Ishikawa (cell line): Measurements from ENCODE around the gene ING3.

Experiments
- CEBPB ChIP-seq: IDR thresholded peaks from 2 replicates; pipeline ENCODE4 v1.6.1; 2012
- CREB1 ChIP-seq: IDR thresholded peaks from 2 replicates; pipeline ENCODE4 v1.6.1; 2012; ENCODE audit warnings: low read depth
- EGR1 ChIP-seq: IDR thresholded peaks from 2 replicates; pipeline ENCODE4 v1.6.1; 2012
- EP300 ChIP-seq: IDR thresholded peaks from 2 replicates; pipeline ENCODE4 v1.6.1; 2012; ENCODE audit warnings: borderline replicate concordance
- FOXM1 ChIP-seq: IDR thresholded peaks from 2 replicates; pipeline ENCODE4 v1.6.1; 2012; ENCODE audit warnings: low read depth, borderline replicate concordance
- NFIC ChIP-seq: IDR thresholded peaks from 2 replicates; pipeline ENCODE4 v1.6.1; 2012
- RAD21 ChIP-seq: IDR thresholded peaks from 2 replicates; pipeline ENCODE4 v1.6.1; 2012; ENCODE audit warnings: low read depth
- TAF1 ChIP-seq: IDR thresholded peaks from 2 replicates; pipeline ENCODE4 v1.6.1; 2012; ENCODE audit warnings: low read depth, mild to moderate bottlenecking
- TCF12 ChIP-seq: IDR thresholded peaks from 2 replicates; pipeline ENCODE4 v1.6.1; 2012; ENCODE audit warnings: low read depth
- TEAD4 ChIP-seq: IDR thresholded peaks from 2 replicates; pipeline ENCODE4 v1.6.1; 2012
- YY1 ChIP-seq: IDR thresholded peaks from 2 replicates; pipeline ENCODE4 v1.6.1; 2012; ENCODE audit warnings: low read depth
- ZBTB7A ChIP-seq: IDR thresholded peaks from 2 replicates; pipeline ENCODE4 v1.6.1; 2012; ENCODE audit warnings: low read depth
- TF ChIP-seq, protein P1 (sequence below): IDR thresholded peaks from 2 replicates; pipeline ENCODE4 v1.6.1; 2012
- TF ChIP-seq, protein P2 (sequence below): IDR thresholded peaks from 2 replicates; pipeline ENCODE4 v1.6.1; 2012; ENCODE audit warnings: low read depth, mild to moderate bottlenecking
- TF ChIP-seq, protein P3 (sequence below): IDR thresholded peaks from 2 replicates; pipeline ENCODE4 v1.6.1; 2012

The ING3 gene

DNA sequence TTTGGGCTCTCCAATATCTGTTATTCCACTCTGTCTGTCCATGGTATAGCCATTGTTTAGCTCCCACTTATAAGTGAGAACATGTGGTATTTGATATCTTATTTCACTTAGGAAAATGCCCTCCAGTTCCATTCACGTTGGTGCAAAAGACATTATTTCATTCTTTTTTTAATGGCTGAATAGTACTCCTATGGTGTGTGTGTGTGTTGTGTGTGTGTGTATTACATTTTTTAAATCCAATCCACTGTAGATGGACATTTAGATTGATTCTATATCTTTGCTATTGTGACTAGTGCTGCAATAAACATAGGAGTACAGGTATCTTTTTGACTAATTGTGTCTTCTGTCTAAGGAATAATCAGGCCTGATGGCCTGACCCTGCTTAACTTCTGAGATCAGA lies 30.5 kb downstream of the ING3 start:
- TF ChIP-seq ZBTB7A = no peak
- TF ChIP-seq, protein P1, sequence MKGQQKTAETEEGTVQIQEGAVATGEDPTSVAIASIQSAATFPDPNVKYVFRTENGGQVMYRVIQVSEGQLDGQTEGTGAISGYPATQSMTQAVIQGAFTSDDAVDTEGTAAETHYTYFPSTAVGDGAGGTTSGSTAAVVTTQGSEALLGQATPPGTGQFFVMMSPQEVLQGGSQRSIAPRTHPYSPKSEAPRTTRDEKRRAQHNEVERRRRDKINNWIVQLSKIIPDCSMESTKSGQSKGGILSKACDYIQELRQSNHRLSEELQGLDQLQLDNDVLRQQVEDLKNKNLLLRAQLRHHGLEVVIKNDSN = no peak
- TF ChIP-seq CEBPB = no peak
- no peak for TF ChIP-seq TAF1
- TF ChIP-seq EGR1 = no peak
- TF ChIP-seq CREB1 = no peak
- no peak for TF ChIP-seq TCF12
- no peak for TF ChIP-seq YY1
- no peak for TF ChIP-seq FOXM1
- TF ChIP-seq, protein P2, sequence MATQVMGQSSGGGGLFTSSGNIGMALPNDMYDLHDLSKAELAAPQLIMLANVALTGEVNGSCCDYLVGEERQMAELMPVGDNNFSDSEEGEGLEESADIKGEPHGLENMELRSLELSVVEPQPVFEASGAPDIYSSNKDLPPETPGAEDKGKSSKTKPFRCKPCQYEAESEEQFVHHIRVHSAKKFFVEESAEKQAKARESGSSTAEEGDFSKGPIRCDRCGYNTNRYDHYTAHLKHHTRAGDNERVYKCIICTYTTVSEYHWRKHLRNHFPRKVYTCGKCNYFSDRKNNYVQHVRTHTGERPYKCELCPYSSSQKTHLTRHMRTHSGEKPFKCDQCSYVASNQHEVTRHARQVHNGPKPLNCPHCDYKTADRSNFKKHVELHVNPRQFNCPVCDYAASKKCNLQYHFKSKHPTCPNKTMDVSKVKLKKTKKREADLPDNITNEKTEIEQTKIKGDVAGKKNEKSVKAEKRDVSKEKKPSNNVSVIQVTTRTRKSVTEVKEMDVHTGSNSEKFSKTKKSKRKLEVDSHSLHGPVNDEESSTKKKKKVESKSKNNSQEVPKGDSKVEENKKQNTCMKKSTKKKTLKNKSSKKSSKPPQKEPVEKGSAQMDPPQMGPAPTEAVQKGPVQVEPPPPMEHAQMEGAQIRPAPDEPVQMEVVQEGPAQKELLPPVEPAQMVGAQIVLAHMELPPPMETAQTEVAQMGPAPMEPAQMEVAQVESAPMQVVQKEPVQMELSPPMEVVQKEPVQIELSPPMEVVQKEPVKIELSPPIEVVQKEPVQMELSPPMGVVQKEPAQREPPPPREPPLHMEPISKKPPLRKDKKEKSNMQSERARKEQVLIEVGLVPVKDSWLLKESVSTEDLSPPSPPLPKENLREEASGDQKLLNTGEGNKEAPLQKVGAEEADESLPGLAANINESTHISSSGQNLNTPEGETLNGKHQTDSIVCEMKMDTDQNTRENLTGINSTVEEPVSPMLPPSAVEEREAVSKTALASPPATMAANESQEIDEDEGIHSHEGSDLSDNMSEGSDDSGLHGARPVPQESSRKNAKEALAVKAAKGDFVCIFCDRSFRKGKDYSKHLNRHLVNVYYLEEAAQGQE = no peak
- no peak for TF ChIP-seq TEAD4

DNA sequence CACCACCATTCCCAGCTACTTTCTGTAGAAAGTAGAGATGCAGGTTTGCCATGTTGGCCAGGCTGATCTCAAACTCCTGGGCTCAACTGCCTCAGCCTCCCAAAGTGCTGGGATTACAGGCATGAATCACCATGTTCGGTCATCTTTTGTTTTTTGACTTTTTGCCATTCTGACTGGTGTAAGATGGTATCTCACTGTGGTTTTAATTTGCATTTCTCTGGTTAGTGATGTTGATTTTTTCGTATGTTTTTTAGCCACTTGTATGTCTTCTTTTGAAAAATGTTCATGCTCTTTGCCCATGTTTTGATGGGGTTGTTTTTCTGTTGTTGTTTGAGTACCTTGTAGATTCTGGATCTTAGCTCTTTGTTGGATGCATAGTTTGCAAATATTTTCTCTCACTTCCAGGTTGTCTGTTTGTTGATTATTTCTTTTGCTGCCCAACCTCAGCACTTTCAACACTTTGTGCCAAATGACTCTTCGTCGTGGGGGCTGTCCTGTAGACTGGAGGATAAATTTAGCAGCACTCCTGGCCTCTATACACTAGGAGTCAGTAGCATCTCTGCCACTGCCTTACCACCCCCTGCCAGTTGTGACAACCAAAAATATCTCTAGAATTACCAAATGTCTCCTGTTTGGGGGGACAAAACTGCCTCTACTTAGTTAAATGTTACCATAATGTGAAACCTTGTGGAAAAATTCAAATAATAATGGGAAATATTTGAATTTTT lies 31.5 kb downstream of the ING3 start:
- TF ChIP-seq FOXM1 (no peak), CREB1 (no peak), TEAD4 (no peak), TCF12 (no peak), EP300 (no peak), RAD21 (no peak), CEBPB (no peak), YY1 (no peak), ZBTB7A (no peak), TAF1 (no peak), EGR1 (no peak), NFIC (no peak)
- TF ChIP-seq, protein P2 = no peak
- TF ChIP-seq, protein P1 = no peak
- TF ChIP-seq, protein P3, sequence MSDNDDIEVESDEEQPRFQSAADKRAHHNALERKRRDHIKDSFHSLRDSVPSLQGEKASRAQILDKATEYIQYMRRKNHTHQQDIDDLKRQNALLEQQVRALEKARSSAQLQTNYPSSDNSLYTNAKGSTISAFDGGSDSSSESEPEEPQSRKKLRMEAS = no peak

DNA sequence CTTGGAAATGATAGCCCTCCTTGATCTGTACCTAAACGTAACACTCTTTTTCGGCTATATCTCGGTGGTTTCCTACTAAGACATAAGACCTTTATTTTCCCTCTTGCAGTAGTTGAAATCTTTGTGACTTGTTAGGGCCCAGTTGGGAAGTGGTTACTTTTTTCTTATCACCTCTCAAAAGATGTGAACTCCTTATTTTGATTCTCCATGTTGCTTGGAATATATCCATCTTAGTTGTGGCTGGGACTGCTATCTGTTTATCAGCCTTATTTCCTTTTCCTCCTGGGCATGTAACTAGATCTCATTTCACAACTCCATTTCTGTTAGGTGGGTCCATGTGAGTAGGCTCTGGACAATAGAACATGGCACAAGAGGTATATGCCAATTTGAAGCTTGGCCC lies 33.8 kb downstream of the ING3 start:
- TF ChIP-seq RAD21 (no peak), TCF12 (no peak), CEBPB (no peak), NFIC (no peak), TEAD4 (no peak), ZBTB7A (no peak), CREB1 (no peak), EP300 (no peak), YY1 (no peak), TAF1 (no peak), FOXM1 (no peak), EGR1 (no peak)
- TF ChIP-seq, protein P2 = no peak
- TF ChIP-seq, protein P3 = no peak
- TF ChIP-seq, protein P1 = no peak

DNA sequence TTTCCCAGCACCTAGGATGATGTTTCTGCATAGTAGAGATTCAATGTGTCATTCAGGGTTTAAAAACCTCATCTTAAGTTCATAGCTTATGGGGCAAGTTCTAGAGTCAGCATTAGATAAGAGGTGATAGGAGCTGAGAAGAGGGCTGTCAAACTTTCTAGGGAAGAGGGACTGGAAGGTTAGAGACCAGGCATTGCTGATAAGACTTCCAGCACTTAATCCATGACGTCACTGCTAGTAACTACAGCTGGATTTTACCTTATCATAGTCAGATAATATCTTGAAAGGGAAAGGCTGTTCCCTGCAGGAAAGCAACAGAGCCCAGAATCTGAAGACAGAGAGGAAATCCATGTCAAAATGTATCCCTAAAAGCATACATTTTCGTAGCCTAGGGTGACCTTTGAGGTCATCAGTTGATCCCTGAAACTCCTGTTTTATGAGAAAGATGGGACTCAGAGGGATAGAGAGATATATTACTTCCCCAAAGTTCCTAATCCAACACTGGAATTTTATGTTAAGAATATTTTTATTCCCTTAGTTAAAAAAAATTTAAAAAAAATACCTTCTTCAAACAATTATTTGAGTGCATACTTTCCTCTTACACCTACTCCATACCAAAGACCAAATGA lies 34.7 kb downstream of the ING3 start:
- TF ChIP-seq YY1 (no peak), NFIC (no peak), TEAD4 (no peak), CEBPB (no peak), TCF12 (no peak), TAF1 (no peak), EP300 (no peak), CREB1 (no peak), RAD21 (no peak), EGR1 (no peak), FOXM1 (no peak)
- TF ChIP-seq, protein P2 = no peak
- TF ChIP-seq, protein P3 = no peak
- TF ChIP-seq, protein P1 = no peak
